HG02938 (cell line): ENCODE data around the gene TSSK6.

ENCODE experiments used
- ATAC-seq: cut with Tn5 transposase; IDR thresholded peaks from one replicate; pipeline ENCODE4 v1.9.1; 2021; ENCODE audit warnings: mild to moderate bottlenecking, moderate library complexity; ENCODE audit not compliant: unreplicated experiment

The TSSK6 gene

DNA sequence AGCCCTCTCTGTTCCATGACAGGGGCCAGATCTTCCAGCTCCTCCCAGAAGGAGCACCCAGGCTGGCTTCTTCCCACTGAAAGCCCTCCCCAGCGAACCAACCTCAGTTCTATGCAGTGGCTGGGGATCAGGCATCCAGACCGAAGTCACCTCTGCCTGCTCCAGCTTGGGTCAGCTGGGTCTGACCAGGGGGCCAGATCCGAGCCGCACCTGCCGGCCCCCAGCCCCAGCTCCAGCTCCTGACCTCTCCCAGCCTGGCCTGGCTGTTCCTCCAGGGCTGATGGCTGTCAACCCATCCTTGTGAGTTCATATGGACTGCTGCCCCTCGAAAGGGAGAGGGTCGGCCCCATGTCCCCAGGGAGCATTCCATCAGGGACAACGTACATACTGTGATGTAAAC, 8.0 kb downstream of the TSSK6 start:
- ATAC-seq, result no peak

DNA sequence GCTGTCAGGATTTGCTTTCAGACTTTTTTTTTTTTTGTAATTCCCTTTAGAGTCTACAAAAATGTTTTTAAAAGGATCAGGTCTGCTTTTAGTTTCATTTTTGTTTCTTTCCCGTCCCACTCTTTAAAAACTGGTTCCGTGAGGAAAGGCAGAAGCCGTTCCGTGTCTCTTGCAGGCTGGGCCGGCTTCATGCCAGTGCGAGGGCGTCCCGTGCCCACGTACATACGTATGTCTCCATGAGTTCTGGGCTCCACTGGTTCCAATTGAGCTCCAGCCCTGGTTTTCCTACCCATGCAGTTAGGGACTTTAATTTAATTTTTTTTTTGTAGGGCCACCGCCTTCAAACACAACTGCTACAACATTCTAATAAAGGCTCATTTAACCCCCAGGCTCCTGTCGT, 8.8 kb downstream of the TSSK6 start:
- no peak for ATAC-seq

DNA sequence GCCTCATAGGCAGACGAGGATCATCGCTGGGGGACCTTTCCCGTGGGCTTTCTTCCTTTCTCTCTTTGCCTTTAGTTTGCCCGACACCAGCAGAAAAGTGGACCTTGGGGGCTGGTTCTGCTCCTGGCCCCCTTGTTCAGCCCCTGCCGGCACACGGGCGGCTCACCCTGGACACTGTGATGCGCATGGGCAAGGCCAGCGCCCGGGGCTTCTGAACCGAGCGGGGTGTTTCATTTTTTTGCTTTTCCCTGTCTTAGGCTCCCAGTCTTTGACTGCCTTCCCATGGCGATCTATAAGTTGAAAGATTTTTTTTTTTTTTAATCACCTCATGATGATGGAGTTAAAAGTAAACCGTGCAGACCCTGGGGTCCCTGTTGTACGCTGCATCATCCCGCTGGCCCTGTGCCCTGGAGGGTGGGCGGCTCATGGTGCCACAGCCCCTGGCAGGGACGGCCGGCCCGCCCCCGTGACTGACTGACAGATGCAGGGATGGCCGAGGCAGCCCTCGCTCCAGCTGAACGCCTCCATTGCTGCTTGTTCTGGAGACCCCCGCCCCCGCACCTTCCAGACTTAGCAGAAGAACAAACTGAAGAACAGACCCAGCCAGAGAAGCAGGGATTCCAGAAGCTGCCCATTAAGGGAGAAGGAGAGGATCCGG, 9.6 kb downstream of the TSSK6 start:
- no peak for ATAC-seq

- no peak for ATAC-seq
Measured at GRCh38 chr19:19504754-19505668, 10.3 kb downstream of the TSSK6 start.

GRCh38 chr19:19502808-19503602, 12.3 kb downstream of the TSSK6 start:
- ATAC-seq, result no peak

- no peak for ATAC-seq
Measured at GRCh38 chr19:19502281-19502680, 13.1 kb downstream of the TSSK6 start.

DNA sequence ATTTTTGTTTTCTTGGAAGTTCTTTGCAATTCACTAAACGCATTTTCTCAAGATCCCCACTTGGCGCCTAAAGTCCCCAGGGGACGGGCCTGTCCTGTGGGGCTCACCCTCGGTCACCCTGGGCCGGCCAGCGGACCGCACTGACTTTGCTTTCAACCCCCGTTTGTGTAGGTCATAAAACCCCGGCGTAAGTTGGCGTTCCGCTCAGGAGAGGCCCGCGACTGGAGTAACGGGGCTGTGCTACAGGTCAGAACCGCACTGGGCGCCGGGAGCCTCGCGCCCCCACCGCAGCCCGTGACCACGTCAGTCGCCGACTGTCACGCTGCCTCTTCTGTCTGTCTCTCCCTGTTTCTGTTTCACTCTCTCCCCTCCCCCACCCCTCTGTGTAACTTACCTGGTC, 13.6 kb downstream of the TSSK6 start:
- ATAC-seq, result no peak

- ATAC-seq, result no peak
Measured at GRCh38 chr19:19500975-19501644, 14.2 kb downstream of the TSSK6 start.

- no peak for ATAC-seq
Measured at GRCh38 chr19:19499272-19499995, 15.9 kb downstream of the TSSK6 start.

GRCh38 chr19:19498255-19498991, 16.9 kb downstream of the TSSK6 start:
- ATAC-seq, result no peak

- ATAC-seq, result no peak
Measured at GRCh38 chr19:19495614-19496603, 19.4 kb downstream of the TSSK6 start.

- ATAC-seq, result no peak
Measured at GRCh38 chr19:19493841-19494546, 21.4 kb downstream of the TSSK6 start.

DNA sequence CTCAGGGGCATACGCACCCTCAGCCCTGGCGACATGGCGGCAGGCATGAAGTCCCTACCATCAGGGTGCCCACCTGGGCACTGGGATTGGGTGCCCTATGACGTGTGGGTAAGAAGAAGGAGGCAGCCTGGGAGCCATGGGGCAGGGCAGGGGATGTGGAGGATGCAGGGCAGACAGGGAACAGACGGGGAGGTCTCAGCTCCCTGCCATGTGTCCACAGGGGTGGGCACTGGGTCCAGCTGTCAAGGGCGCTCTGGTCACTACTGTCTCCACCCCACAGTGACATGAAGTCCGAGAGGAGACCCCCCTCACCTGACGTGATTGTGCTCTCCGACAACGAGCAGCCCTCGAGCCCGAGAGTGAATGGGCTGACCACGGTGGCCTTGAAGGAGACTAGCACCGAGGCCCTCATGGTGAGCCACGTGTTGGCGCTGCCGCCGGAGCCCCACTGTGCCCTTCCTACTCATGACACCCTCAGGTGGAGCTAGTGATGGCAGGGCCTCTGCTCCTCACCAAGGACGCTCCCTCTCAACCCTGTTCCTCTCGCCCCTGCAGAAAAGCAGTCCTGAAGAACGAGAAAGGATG, 23.2 kb downstream of the TSSK6 start:
- no peak for ATAC-seq

GRCh38 chr19:19491321-19492025, 23.9 kb downstream of the TSSK6 start:
- no peak for ATAC-seq

- no peak for ATAC-seq
Measured at GRCh38 chr19:19490214-19490968, 25.0 kb downstream of the TSSK6 start.

GRCh38 chr19:19489804-19490204, 25.5 kb downstream of the TSSK6 start:
- ATAC-seq, result no peak
